ENCODE results near the gene SLC22A23. TPM values are rescaled to one million over a fixed set of nuclear protein-coding genes. Genes with fewer than 3 reads are reported as not detected.

SLC22A23 gene
- total RNA-seq, 4 donors from 2014 or later = 7.6 to 13.1 (median 9.5) TPM

DNA sequence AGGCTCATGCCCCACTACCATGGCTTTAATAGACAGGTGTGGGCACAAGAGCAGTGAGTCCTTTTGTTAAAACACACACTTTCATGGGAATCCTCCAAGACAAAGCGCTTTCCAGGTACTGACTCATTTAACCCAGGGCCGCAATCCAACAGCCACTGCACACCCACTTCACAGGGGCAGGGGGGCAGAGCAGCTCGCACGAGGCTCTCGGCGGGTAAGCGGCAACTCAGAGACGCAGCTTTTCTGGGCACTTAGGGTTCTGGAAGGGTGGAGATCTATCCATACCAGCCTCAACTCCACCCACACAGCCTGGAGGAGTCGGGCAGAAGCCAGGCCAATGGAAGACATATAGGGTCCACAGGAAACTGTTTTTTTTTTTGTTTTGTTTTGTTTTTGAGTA lies 169.5 kb downstream of the SLC22A23 start:
- no peaks in the 10 kb centered on the region for H3K27me3 ChIP-seq
- H3K36me3 ChIP-seq = peaks cover 0 to 23% (median 8%) of the 10 kb centered on the region in 4 donors
- H3K27ac ChIP-seq (replicated peaks in 1 of 4) = no peak overlapping the region
- 73% methylated on average over 9 of the region's 9 CpGs for WGBS
- TF ChIP-seq, protein P1, sequence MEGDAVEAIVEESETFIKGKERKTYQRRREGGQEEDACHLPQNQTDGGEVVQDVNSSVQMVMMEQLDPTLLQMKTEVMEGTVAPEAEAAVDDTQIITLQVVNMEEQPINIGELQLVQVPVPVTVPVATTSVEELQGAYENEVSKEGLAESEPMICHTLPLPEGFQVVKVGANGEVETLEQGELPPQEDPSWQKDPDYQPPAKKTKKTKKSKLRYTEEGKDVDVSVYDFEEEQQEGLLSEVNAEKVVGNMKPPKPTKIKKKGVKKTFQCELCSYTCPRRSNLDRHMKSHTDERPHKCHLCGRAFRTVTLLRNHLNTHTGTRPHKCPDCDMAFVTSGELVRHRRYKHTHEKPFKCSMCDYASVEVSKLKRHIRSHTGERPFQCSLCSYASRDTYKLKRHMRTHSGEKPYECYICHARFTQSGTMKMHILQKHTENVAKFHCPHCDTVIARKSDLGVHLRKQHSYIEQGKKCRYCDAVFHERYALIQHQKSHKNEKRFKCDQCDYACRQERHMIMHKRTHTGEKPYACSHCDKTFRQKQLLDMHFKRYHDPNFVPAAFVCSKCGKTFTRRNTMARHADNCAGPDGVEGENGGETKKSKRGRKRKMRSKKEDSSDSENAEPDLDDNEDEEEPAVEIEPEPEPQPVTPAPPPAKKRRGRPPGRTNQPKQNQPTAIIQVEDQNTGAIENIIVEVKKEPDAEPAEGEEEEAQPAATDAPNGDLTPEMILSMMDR (IDR thresholded peaks at IDR 0.05) = no peak
- peak in 1 of 2 donors; percentile 21 for TF ChIP-seq POLR2AphosphoS5 (IDR thresholded peaks at IDR 0.05)
- H3K4me3 ChIP-seq = no peak overlapping the region
- no peak for DNase-seq (ENCODE audit: extremely low spot score)
- no peaks in the 10 kb centered on the region for H3K9me3 ChIP-seq
- intact Hi-C loops (cut with DNase I) = loop anchor here (10.0 kb wide), 1 partner anchor 327 kb away; no protein-coding TSS in a partner anchor
- peaks cover 8 to 22% (median 18%) of the 10 kb centered on the region in 4 donors for H3K4me1 ChIP-seq

GRCh38 chr6:3286641-3287171 lies 170.1 kb downstream of the SLC22A23 start:
- Histone ChIP-seq H3K4me1 (peaks cover 14 to 28% (median 24%) of the 10 kb centered on the region in 4 donors), H3K36me3 (peaks cover 0 to 23% (median 8%) of the 10 kb centered on the region in 4 donors), H3K27ac (replicated peaks in 1 of 4) (no peak overlapping the region), H3K27me3 (no peaks in the 10 kb centered on the region), H3K9me3 (no peaks in the 10 kb centered on the region), H3K4me3 (no peak overlapping the region)
- WGBS = 93% methylated on average over 14 of the region's 24 CpGs
- no peak for DNase-seq (ENCODE audit: extremely low spot score)
- TF ChIP-seq POLR2AphosphoS5 (IDR thresholded peaks at IDR 0.05) (no peak), EP300 (IDR thresholded peaks at IDR 0.05) (no peak), POLR2A (IDR thresholded peaks at IDR 0.05; ENCODE audit: low read depth) (no peak)
- TF ChIP-seq, protein P1 (IDR thresholded peaks at IDR 0.05) = no peak
- intact Hi-C loops (cut with DNase I) = loop anchor here (10.0 kb wide), 1 partner anchor 328 kb away; no protein-coding TSS in a partner anchor

DNA sequence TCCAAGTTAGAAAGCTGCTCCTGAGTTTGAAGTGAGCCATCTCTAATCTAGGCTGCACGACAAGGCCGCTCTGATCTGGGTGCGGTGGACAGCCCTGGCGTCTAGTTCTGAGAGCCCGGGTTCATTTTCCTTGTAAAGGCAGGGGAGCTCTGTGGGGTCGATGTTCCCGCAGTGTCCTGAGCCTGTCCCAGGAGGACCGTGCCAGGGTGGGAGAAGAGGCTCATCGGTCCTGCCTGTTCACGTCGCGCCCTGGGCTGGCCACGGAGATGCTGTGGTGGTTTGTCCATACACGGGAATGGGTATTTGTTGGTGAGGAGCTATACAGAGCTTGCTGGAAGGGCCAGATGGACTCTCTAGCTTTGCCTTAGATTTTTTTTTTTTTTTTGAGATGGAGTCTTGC lies 171.1 kb downstream of the SLC22A23 start:
- Histone ChIP-seq H3K27me3 (no peaks in the 10 kb centered on the region), H3K36me3 (peaks cover 0 to 23% (median 8%) of the 10 kb centered on the region in 4 donors), H3K4me1 (peaks cover 24 to 38% (median 33%) of the 10 kb centered on the region in 4 donors), H3K4me3 (no peak overlapping the region), H3K27ac (replicated peaks in 1 of 4) (no peak overlapping the region), H3K9me3 (no peaks in the 10 kb centered on the region)
- intact Hi-C loops (cut with DNase I) = loop anchor here (10.0 kb wide), 1 partner anchor 329 kb away; no protein-coding TSS in a partner anchor
- no peak for DNase-seq (ENCODE audit: extremely low spot score)
- WGBS = 90% methylated on average over 14 of the region's 14 CpGs
- TF ChIP-seq POLR2AphosphoS5 (IDR thresholded peaks at IDR 0.05) = no peak
- no peak for TF ChIP-seq EP300 (IDR thresholded peaks at IDR 0.05)
- TF ChIP-seq POLR2A (IDR thresholded peaks at IDR 0.05; ENCODE audit: low read depth) = no peak
- TF ChIP-seq, protein P1 (IDR thresholded peaks at IDR 0.05) = no peak

DNA sequence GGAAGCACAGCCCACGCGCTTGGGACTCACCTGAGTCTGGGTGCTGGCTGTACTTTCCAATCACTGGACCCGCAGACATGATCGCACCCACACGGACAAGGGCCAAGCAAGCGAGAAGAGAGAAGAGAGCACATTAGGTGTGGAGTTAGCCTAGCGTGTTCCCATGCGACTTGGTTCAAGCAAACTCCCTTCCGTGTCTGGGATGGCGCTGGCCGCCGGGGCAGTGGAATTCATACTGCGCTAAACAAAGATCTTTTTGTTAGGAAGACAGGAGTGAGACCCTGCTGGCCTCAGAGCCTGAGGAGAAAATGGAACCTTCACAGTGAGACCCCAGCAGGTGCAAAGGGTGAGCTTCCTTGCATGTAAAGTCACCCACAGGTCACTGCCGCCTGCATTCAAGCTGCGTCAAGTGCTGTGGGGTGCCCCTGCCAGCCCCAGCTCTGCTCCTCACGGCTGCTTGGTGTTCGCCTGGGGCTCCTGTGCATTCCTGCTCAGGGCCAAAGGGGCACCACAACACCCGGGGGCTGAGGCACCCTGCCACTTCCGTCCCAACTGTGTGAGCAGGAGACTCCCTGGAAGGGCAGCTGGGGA lies 171.7 kb downstream of the SLC22A23 start:
- no peaks in the 10 kb centered on the region for H3K9me3 ChIP-seq
- peaks cover 24 to 38% (median 33%) of the 10 kb centered on the region in 4 donors for H3K4me1 ChIP-seq
- no peaks in the 10 kb centered on the region for H3K27me3 ChIP-seq
- WGBS = 96% methylated on average over 13 of the region's 19 CpGs
- no peak overlapping the region for H3K4me3 ChIP-seq
- no peak for TF ChIP-seq EP300 (IDR thresholded peaks at IDR 0.05)
- no peak for TF ChIP-seq POLR2A (IDR thresholded peaks at IDR 0.05; ENCODE audit: low read depth)
- TF ChIP-seq, protein P1 (IDR thresholded peaks at IDR 0.05) = no peak
- no peak for TF ChIP-seq POLR2AphosphoS5 (IDR thresholded peaks at IDR 0.05)
- intact Hi-C loops (cut with DNase I) = loop anchor here (10.0 kb wide), 1 partner anchor 330 kb away; no protein-coding TSS in a partner anchor
- DNase-seq (ENCODE audit: extremely low spot score) = no peak
- H3K27ac ChIP-seq (replicated peaks in 1 of 4) = no peak overlapping the region
- H3K36me3 ChIP-seq = peaks cover 0 to 23% (median 8%) of the 10 kb centered on the region in 4 donors

Measured in esophagus muscularis mucosa (tissue), 4 donors.